ENCODE data around the gene DNM2. TPM values are rescaled to one million over a fixed set of nuclear protein-coding genes. Genes with fewer than 3 reads are reported as not detected.

Gene DNM2
- total RNA-seq, 2 experiments from 2014 or later: 279 to 286 TPM

DNA sequence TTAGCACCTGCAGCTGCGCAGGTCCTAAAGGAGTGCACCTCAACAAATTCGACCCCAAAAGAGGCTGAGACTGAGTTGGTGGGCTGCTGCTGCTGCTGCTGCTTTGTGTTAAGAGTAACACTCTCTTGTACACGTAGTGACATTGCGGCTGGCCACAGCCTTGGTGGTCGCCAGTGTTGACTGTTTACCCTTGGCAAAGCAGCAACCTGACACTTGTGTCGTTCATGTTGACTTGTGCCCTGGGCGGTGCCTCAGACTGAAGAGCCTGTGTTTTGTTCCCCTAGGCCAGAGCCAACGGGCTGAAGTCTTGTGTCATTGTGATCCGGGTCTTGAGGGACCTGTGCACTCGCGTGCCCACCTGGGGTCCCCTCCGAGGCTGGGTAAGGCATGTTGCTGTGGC lies 39.1 kb upstream of the DNM2 start:
- H3K27ac Mint-ChIP-seq: no peak overlapping the region
- CTCF ChIA-PET: interaction anchor here (1.2 kb wide), 1 partner anchor 34 kb away, joined by 4 read pairs; no protein-coding TSS in a partner anchor
- intact Hi-C loops (cut with DNase I, micrococcal nuclease): no loop called here

DNA sequence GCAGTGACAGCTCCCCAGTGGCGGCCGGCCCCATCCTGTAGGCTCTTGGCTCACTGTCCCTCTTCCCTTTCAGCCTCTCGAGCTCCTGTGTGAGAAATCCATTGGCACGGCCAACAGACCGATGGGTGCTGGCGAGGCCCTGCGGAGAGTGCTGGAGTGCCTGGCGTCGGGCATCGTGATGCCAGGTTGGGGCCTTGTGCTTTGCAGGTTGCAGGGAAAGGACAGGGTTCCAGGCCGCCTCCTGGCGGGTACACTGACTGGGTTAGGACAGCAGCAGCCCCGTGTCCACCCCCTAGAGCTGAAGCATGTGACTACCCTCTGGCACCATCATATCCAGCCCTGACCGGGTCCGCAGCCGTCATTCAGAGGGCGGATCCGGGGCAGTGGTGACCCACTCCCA lies 38.1 kb upstream of the DNM2 start:
- Mint-ChIP-seq H3K4me1 (ENCODE audit: low read depth) (no peaks in the 10 kb centered on the region), H3K4me3 (no peak overlapping the region), H3K27me3 (no peaks in the 10 kb centered on the region), H3K27ac (no peak overlapping the region), H3K9me3 (no peaks in the 10 kb centered on the region), H3K36me3 (ENCODE audit: low read depth) (peaks cover 97% of the 10 kb centered on the region)
- ATAC-seq (ENCODE audit: poor library complexity) (no peak), DNase-seq (no peak)
- H3K36me3 ChIP-seq (ENCODE audit: insufficient read depth, low read length): peaks cover 91% of the 10 kb centered on the region
- no peaks in the 10 kb centered on the region for H3K9me3 ChIP-seq (ENCODE audit: control insufficient read depth in 1 of 2, insufficient read depth in 1 of 2, low read length in 2 of 2)
- CTCF ChIA-PET: no interaction called here
- no peak overlapping the region for H3K27ac ChIP-seq (ENCODE audit: low read depth in 1 of 2, low read length in 2 of 2)
- intact Hi-C loops (cut with DNase I, micrococcal nuclease): no loop called here
- no peak overlapping the region for H3K4me3 ChIP-seq (ENCODE audit: low read length)
- TF ChIP-seq, protein P1, sequence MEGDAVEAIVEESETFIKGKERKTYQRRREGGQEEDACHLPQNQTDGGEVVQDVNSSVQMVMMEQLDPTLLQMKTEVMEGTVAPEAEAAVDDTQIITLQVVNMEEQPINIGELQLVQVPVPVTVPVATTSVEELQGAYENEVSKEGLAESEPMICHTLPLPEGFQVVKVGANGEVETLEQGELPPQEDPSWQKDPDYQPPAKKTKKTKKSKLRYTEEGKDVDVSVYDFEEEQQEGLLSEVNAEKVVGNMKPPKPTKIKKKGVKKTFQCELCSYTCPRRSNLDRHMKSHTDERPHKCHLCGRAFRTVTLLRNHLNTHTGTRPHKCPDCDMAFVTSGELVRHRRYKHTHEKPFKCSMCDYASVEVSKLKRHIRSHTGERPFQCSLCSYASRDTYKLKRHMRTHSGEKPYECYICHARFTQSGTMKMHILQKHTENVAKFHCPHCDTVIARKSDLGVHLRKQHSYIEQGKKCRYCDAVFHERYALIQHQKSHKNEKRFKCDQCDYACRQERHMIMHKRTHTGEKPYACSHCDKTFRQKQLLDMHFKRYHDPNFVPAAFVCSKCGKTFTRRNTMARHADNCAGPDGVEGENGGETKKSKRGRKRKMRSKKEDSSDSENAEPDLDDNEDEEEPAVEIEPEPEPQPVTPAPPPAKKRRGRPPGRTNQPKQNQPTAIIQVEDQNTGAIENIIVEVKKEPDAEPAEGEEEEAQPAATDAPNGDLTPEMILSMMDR (IDR thresholded peaks at IDR 0.05): no peak
- H3K4me1 ChIP-seq (ENCODE audit: insufficient read depth, low read length): no peaks in the 10 kb centered on the region
- POLR2A ChIA-PET: no interaction called here
- no peaks in the 10 kb centered on the region for H3K27me3 ChIP-seq (ENCODE audit: control insufficient read depth in 1 of 2, insufficient read depth in 2 of 2, low read length in 2 of 2)

More for the DNA sequence above, 39.1 kb upstream of the DNM2 start:
- Histone ChIP-seq H3K36me3 (ENCODE audit: insufficient read depth, low read length) (peaks cover 86% of the 10 kb centered on the region), H3K4me3 (ENCODE audit: low read length) (no peak overlapping the region), H3K4me1 (ENCODE audit: insufficient read depth, low read length) (no peaks in the 10 kb centered on the region), H3K27me3 (ENCODE audit: control insufficient read depth in 1 of 2, insufficient read depth in 2 of 2, low read length in 2 of 2) (no peaks in the 10 kb centered on the region), H3K9me3 (ENCODE audit: control insufficient read depth in 1 of 2, insufficient read depth in 1 of 2, low read length in 2 of 2) (no peaks in the 10 kb centered on the region), H3K27ac (ENCODE audit: low read depth in 1 of 2, low read length in 2 of 2) (no peak overlapping the region)
- no peak for ATAC-seq (ENCODE audit: poor library complexity)
- no peaks in the 10 kb centered on the region for H3K27me3 Mint-ChIP-seq
- no peak for DNase-seq
- TF ChIP-seq, protein P1 (IDR thresholded peaks at IDR 0.05): no peak
- H3K4me1 Mint-ChIP-seq (ENCODE audit: low read depth): no peaks in the 10 kb centered on the region
- H3K36me3 Mint-ChIP-seq (ENCODE audit: low read depth): peaks cover 94% of the 10 kb centered on the region
- H3K9me3 Mint-ChIP-seq: no peaks in the 10 kb centered on the region
- no peak overlapping the region for H3K4me3 Mint-ChIP-seq
- POLR2A ChIA-PET: no interaction called here

DNA sequence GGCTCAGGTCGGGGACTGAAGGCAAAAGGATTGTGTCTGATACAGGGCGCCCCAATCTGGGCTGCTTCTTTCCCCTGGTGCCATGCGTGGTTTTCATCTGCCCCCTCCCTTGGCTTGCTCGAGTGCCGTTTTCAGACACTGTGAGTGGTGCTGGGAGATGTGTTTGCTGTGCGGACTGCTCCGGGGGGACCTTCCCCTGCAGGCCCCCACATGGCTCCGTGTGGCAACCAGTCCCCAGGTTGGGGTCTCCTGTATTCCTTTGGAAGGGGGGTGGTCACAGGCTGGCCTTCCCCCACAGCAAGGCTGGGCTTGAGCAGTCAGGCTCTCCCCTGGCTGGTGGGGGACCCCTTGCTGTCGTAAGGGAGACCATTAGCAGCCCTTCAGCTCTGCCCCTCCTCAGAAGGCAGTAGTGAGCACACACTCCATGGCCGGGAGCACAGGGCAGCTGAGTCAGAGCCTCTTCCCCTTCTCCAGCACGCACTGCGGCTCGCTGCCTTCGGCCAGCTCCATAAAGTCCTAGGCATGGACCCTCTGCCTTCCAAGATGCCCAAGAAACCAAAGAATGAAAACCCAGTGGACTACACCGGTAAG lies 37.2 kb upstream of the DNM2 start:
- no peak for ATAC-seq (ENCODE audit: poor library complexity)
- no peaks in the 10 kb centered on the region for H3K27me3 ChIP-seq (ENCODE audit: control insufficient read depth in 1 of 2, insufficient read depth in 2 of 2, low read length in 2 of 2)
- ChIA-PET POLR2A (no interaction called here), CTCF (no interaction called here)
- Mint-ChIP-seq H3K27ac (peak overlapping the region; percentile 42), H3K27me3 (no peaks in the 10 kb centered on the region), H3K36me3 (ENCODE audit: low read depth) (peaks cover 97% of the 10 kb centered on the region), H3K4me3 (no peak overlapping the region), H3K4me1 (ENCODE audit: low read depth) (no peaks in the 10 kb centered on the region), H3K9me3 (no peaks in the 10 kb centered on the region)
- H3K4me1 ChIP-seq (ENCODE audit: insufficient read depth, low read length): no peaks in the 10 kb centered on the region
- no peak overlapping the region for H3K27ac ChIP-seq (ENCODE audit: low read depth in 1 of 2, low read length in 2 of 2)
- no peak overlapping the region for H3K4me3 ChIP-seq (ENCODE audit: low read length)
- no peaks in the 10 kb centered on the region for H3K9me3 ChIP-seq (ENCODE audit: control insufficient read depth in 1 of 2, insufficient read depth in 1 of 2, low read length in 2 of 2)
- no peak for DNase-seq
- TF ChIP-seq, protein P1 (IDR thresholded peaks at IDR 0.05): no peak
- H3K36me3 ChIP-seq (ENCODE audit: insufficient read depth, low read length): peaks cover 94% of the 10 kb centered on the region
- intact Hi-C loops (cut with DNase I, micrococcal nuclease): no loop called here

Measured in CD4-positive, alpha-beta T cell (primary cell).